Fibroblast of skin of right quadriceps (primary cell): ENCODE measurements around the gene SLC16A10.
"Not testable (repeated sequence)": the region's sequence is repeated elsewhere in the genome, so short reads cannot be mapped to it uniquely, and the experiment has no call there.

Experiments
- DNase-seq: peaks from one replicate; pipeline ENCODE4 v3.0.0-alpha.2; 2013

SLC16A10 gene

GRCh38 chr6:111087871-111088667 is 766 bp downstream of the SLC16A10 start:
- no peak for DNase-seq

- no peak for DNase-seq
Observed at GRCh38 chr6:111088668-111089003, 1.3 kb downstream of the SLC16A10 start.

GRCh38 chr6:111090766-111091165 is 3.5 kb downstream of the SLC16A10 start:
- DNase-seq, result no peak

- DNase-seq, result no peak
Observed at GRCh38 chr6:111091987-111092386, 4.7 kb downstream of the SLC16A10 start.

GRCh38 chr6:111095488-111095887 is 8.2 kb downstream of the SLC16A10 start:
- DNase-seq, result not testable (repeated sequence)

- DNase-seq, result no peak
Observed at GRCh38 chr6:111096246-111096645, 8.9 kb downstream of the SLC16A10 start.

- no peak for DNase-seq
Observed at GRCh38 chr6:111098597-111098996, 11.3 kb downstream of the SLC16A10 start.

- no peak for DNase-seq
Observed at GRCh38 chr6:111101987-111102386, 14.7 kb downstream of the SLC16A10 start.

GRCh38 chr6:111105578-111105977 is 18.3 kb downstream of the SLC16A10 start:
- no peak for DNase-seq

GRCh38 chr6:111107589-111107988 is 20.3 kb downstream of the SLC16A10 start:
- no peak for DNase-seq

- DNase-seq, result no peak
Observed at GRCh38 chr6:111110036-111110435, 22.7 kb downstream of the SLC16A10 start.

GRCh38 chr6:111113336-111114086 is 26.2 kb downstream of the SLC16A10 start:
- DNase-seq, result peak; percentile 74

- DNase-seq, result peak; percentile 19
Observed at GRCh38 chr6:111114087-111114443, 26.8 kb downstream of the SLC16A10 start.

GRCh38 chr6:111114482-111114881 is 27.2 kb downstream of the SLC16A10 start:
- peak; percentile 19 for DNase-seq

- peak; percentile 3 for DNase-seq
Observed at GRCh38 chr6:111118826-111119225, 31.5 kb downstream of the SLC16A10 start.

GRCh38 chr6:111119571-111120329 is 32.4 kb downstream of the SLC16A10 start:
- peak; percentile 29 for DNase-seq

- no peak for DNase-seq
Observed at GRCh38 chr6:111121789-111122350, 34.6 kb downstream of the SLC16A10 start.

- no peak for DNase-seq
Observed at GRCh38 chr6:111122458-111123286, 35.4 kb downstream of the SLC16A10 start.

- no peak for DNase-seq
Observed at GRCh38 chr6:111124406-111124805, 37.1 kb downstream of the SLC16A10 start.

- DNase-seq, result no peak
Observed at GRCh38 chr6:111129013-111129412, 41.7 kb downstream of the SLC16A10 start.

GRCh38 chr6:111131018-111131417 is 43.7 kb downstream of the SLC16A10 start:
- DNase-seq, result not testable (repeated sequence)

GRCh38 chr6:111132669-111133068 is 45.4 kb downstream of the SLC16A10 start:
- DNase-seq, result not testable (repeated sequence)
